IMR-90 (cell line): ENCODE data around the gene KCNJ6. TPM values are rescaled to one million over a fixed set of nuclear protein-coding genes. Genes with fewer than 3 reads are reported as not detected.

Experiments used
- ATAC-seq: fragments of 200-7000 bp; cut with Tn5 transposase; 2 replicates; pipeline ENCODE4 v1.9.1; 2020; ENCODE audit warnings: low read depth, mild to moderate bottlenecking, moderate library complexity
- BruUV-seq: library from RNA; stranded (reverse); fragments of 400-500 nt; replicated peaks from 2 replicates; lab custom pipeline; 2021; lab: Mats Ljungman, UMichigan
- CTCF ChIA-PET: fragments of 300-600 bp; formaldehyde crosslinking; extraction: SDS; loops from one replicate; lab custom pipeline; 2021; ENCODE audit warnings: antibody characterized with exemption; lab: Yijun Ruan, JAX
- POLR2A ChIA-PET: fragments of 300-600 bp; sonication (Branson Sonifier 250); formaldehyde crosslinking; loops from one replicate; lab custom pipeline; 2022; ENCODE audit warnings: antibody characterized with exemption; ENCODE audit not compliant: unreplicated experiment; lab: Charles Lee
- DNase-seq: peaks from one replicate; pipeline ENCODE4 v3.0.0; 2013
- H2AFZ ChIP-seq: replicated peaks from 2 replicates; pipeline ENCODE3; 2013; ENCODE audit warnings: low read length, mild to moderate bottlenecking; ENCODE audit not compliant: poor library complexity
- H2AK5ac ChIP-seq: 2 replicates; pipeline ENCODE4 v1.6.1; 2013; ENCODE audit warnings: low read depth, low read length, inconsistent platforms
- H2AK9ac ChIP-seq: replicated peaks from 2 replicates; pipeline ENCODE3; 2013; ENCODE audit warnings: mild to moderate bottlenecking, low read depth, low read length, moderate library complexity; ENCODE audit not compliant: poor library complexity
- H2BK120ac ChIP-seq: 2 replicates; pipeline ENCODE4 v1.6.1; 2013; ENCODE audit warnings: low read depth, low read length, inconsistent platforms
- H2BK15ac ChIP-seq: 3 replicates; pipeline ENCODE4 v1.6.1; 2013; ENCODE audit warnings: low read depth, low read length, inconsistent platforms
- H2BK20ac ChIP-seq: 2 replicates; pipeline ENCODE4 v1.6.1; 2013; ENCODE audit warnings: low read depth, mild to moderate bottlenecking, inconsistent platforms, low read length, moderate library complexity
- H2BK5ac ChIP-seq: 2 replicates; pipeline ENCODE4 v1.6.1; 2013; ENCODE audit warnings: mild to moderate bottlenecking, low read depth, low read length, inconsistent platforms; ENCODE audit not compliant: poor library complexity, severe bottlenecking
- H3K14ac ChIP-seq: replicated peaks from 2 replicates; pipeline ENCODE4 v1.6.1; 2013; ENCODE audit warnings: low read depth, low read length, inconsistent platforms
- H3K18ac ChIP-seq: 2 replicates; pipeline ENCODE4 v1.6.1; 2013; ENCODE audit warnings: low read depth, low read length, control low read depth
- H3K23ac ChIP-seq: 2 replicates; pipeline ENCODE4 v1.6.1; 2013; ENCODE audit warnings: low read depth, low read length, inconsistent platforms
- H3K27ac ChIP-seq: 2 replicates; pipeline ENCODE4 v1.5.1; 2013; ENCODE audit warnings: mild to moderate bottlenecking, control low read depth, low read length; ENCODE audit not compliant: insufficient read depth
- H3K27me3 ChIP-seq: 2 replicates; pipeline ENCODE4 v1.6.1; 2013; ENCODE audit warnings: low read length; ENCODE audit not compliant: control insufficient read depth, insufficient read depth
- H3K36me3 ChIP-seq: 2 replicates; pipeline ENCODE4 v1.6.1; 2013; ENCODE audit warnings: low read length, mixed read lengths; ENCODE audit not compliant: control insufficient read depth, insufficient read depth
- H3K4ac ChIP-seq: 2 replicates; pipeline ENCODE4 v1.6.1; 2013; ENCODE audit warnings: low read depth, low read length, inconsistent platforms
- H3K4me1 ChIP-seq: 2 replicates; pipeline ENCODE4 v1.6.1; 2013; ENCODE audit warnings: low read length, mixed read lengths; ENCODE audit not compliant: control insufficient read depth, insufficient read depth
- H3K4me2 ChIP-seq: 2 replicates; pipeline ENCODE4 v1.6.1; 2013; ENCODE audit warnings: low read depth, mild to moderate bottlenecking, control low read depth, low read length, moderate library complexity
- H3K4me3 ChIP-seq: 2 replicates; pipeline ENCODE4 v1.5.1; 2013; ENCODE audit warnings: low read depth, mild to moderate bottlenecking, control low read depth, low read length, moderate library complexity; ENCODE audit not compliant: insufficient read depth
- H3K56ac ChIP-seq: 2 replicates; pipeline ENCODE4 v1.6.1; 2013; ENCODE audit warnings: low read length, inconsistent platforms; ENCODE audit not compliant: insufficient read depth; ENCODE audit errors: extremely low read depth
- H3K79me1 ChIP-seq, 2 experiments: 2 replicates each; pipeline ENCODE4 v1.6.1; 2013; ENCODE audit warnings: low read length in 2 of 2, inconsistent platforms in 1 of 2, low read depth in 1 of 2
- H3K9ac ChIP-seq: 2 replicates; pipeline ENCODE4 v1.6.1; 2013; ENCODE audit warnings: low read depth, low read length, control low read depth
- H3K9me1 ChIP-seq: 2 replicates; pipeline ENCODE4 v1.6.1; 2013; ENCODE audit warnings: low read length, inconsistent platforms; ENCODE audit not compliant: insufficient read depth
- H3K9me3 ChIP-seq: 2 replicates; pipeline ENCODE4 v1.6.1; 2013; ENCODE audit warnings: low read length; ENCODE audit not compliant: control insufficient read depth, insufficient read depth
- H4K20me1 ChIP-seq: 2 replicates; pipeline ENCODE4 v1.6.1; 2013; ENCODE audit warnings: low read length, inconsistent platforms; ENCODE audit not compliant: insufficient read depth
- H4K5ac ChIP-seq: 2 replicates; pipeline ENCODE4 v1.6.1; 2013; ENCODE audit warnings: mild to moderate bottlenecking, low read depth, low read length, control low read depth
- H4K8ac ChIP-seq, 2 experiments: 2 replicates each; pipeline ENCODE4 v1.6.1; 2013; ENCODE audit warnings: low read depth in 2 of 2, low read length in 2 of 2, control low read depth in 1 of 2, inconsistent platforms in 1 of 2
- H4K91ac ChIP-seq: 2 replicates; pipeline ENCODE4 v1.6.1; 2013; ENCODE audit warnings: low read depth, low read length, inconsistent platforms; ENCODE audit not compliant: insufficient read depth
- BHLHE40 ChIP-seq: fragments of 150-350 bp; IDR thresholded peaks from 2 replicates; pipeline ENCODE4 v1.6.1; 2016; ENCODE audit warnings: mild to moderate bottlenecking, low read depth, low read length
- CEBPB ChIP-seq: IDR thresholded peaks from 2 replicates; pipeline ENCODE4 v1.6.1; 2012; ENCODE audit warnings: low read depth, low read length, improper control_type of control experiment
- CHD1 ChIP-seq: IDR thresholded peaks from 2 replicates; pipeline ENCODE4 v1.6.1; 2012; ENCODE audit warnings: low read depth, low read length, improper control_type of control experiment
- CTCF ChIP-seq: conservative IDR thresholded peaks from 2 replicates; pipeline ENCODE4 v1.5.1; 2012; ENCODE audit warnings: mild to moderate bottlenecking, low read depth, low read length, improper control_type of control experiment
- ELK1 ChIP-seq: fragments of 150-350 bp; IDR thresholded peaks from 2 replicates; pipeline ENCODE4 v1.6.1; 2016; ENCODE audit warnings: low read depth, mild to moderate bottlenecking, low read length, moderate library complexity, borderline replicate concordance
- FOS ChIP-seq: fragments of 150-350 bp; IDR thresholded peaks from 2 replicates; pipeline ENCODE4 v1.6.1; 2016; ENCODE audit warnings: low read depth, low read length
- MAFK ChIP-seq: IDR thresholded peaks from 2 replicates; pipeline ENCODE4 v1.6.1; 2012; ENCODE audit warnings: low read depth, low read length, improper control_type of control experiment
- MAZ ChIP-seq: IDR thresholded peaks from 2 replicates; pipeline ENCODE4 v1.6.1; 2012; ENCODE audit warnings: low read depth, mild to moderate bottlenecking, low read length, improper control_type of control experiment, moderate library complexity, borderline replicate concordance
- MXI1 ChIP-seq: IDR thresholded peaks from 2 replicates; pipeline ENCODE4 v1.6.1; 2012; ENCODE audit warnings: low read depth, mild to moderate bottlenecking, low read length, moderate library complexity, borderline replicate concordance
- NFE2L2 ChIP-seq: fragments of 150-350 bp; IDR thresholded peaks from 2 replicates; pipeline ENCODE4 v1.6.1; 2016; ENCODE audit warnings: low read depth, mild to moderate bottlenecking, low read length
- POLR2A ChIP-seq: IDR thresholded peaks from 2 replicates; pipeline ENCODE4 v1.6.1; 2012; ENCODE audit warnings: mild to moderate bottlenecking, low read depth, low read length
- RAD21 ChIP-seq: IDR thresholded peaks from 2 replicates; pipeline ENCODE4 v1.6.1; 2012; ENCODE audit warnings: low read length, improper control_type of control experiment
- RCOR1 ChIP-seq: IDR thresholded peaks from 2 replicates; pipeline ENCODE4 v1.6.1; 2012; ENCODE audit warnings: mild to moderate bottlenecking, low read length, improper control_type of control experiment; ENCODE audit not compliant: insufficient replicate concordance
- RFX5 ChIP-seq: IDR thresholded peaks from 2 replicates; pipeline ENCODE4 v1.8.0; 2012; ENCODE audit warnings: low read depth, mild to moderate bottlenecking, low read length, moderate library complexity
- SMC3 ChIP-seq: fragments of 150-350 bp; IDR thresholded peaks from 2 replicates; pipeline ENCODE4 v1.6.1; 2016; ENCODE audit warnings: low read depth, mild to moderate bottlenecking, antibody characterized with exemption, low read length, moderate library complexity
- WGBS, 2 experiments: methylation state at CpG; one replicate each; pipeline versions ENCODE4 v1.1.5 to v1.1.7; 2013; ENCODE audit warnings: missing lambda C conversion rate in 2 of 2; ENCODE audit not compliant: insufficient read length in 1 of 2; ENCODE audit errors: extremely low coverage in 2 of 2; 5-methylcytosine and 5-hydroxymethylcytosine counted together
- dilution Hi-C: fragments of 300-500 bp; cut with HindIII; formaldehyde crosslinking; loops from one replicate; pipeline ENCODE4 v1.14.3; 2018; ENCODE audit warnings: low sequenced_read_pairs; ENCODE audit not compliant: unreplicated experiment
- in situ Hi-C: fragments of 300-500 bp; cut with MboI; formaldehyde crosslinking; loops from 3 replicates; pipeline ENCODE4 v1.14.3; 2019; ENCODE audit warnings: low sequenced_read_pairs, inconsistent platforms, mixed read lengths
- intact Hi-C: fragments of 100-400 bp; cut with micrococcal nuclease; formaldehyde crosslinking; loops from 2 replicates; pipeline ENCODE4 v1.10.0; 2022
- polyA plus RNA-seq, 3 experiments: library from polyadenylated mRNA; depleted of rRNA; stranded (reverse); fragments of >200 nt; gene quantifications; 2 replicates each; pipeline ENCODE4 v1.2.3, GENCODE V29; 2012; ENCODE audit warnings: low replicate concordance in 1 of 3
- total RNA-seq: library from RNA; depleted of rRNA; stranded (reverse); fragments of >200 nt; gene quantifications from 2 replicates; pipeline ENCODE4 v1.2.3, GENCODE V29; 2012
- TF ChIP-seq, protein P1 (sequence below): fragments of 150-350 bp; IDR thresholded peaks from 2 replicates; pipeline ENCODE4 v1.6.1; 2017; ENCODE audit warnings: mild to moderate bottlenecking, antibody characterized with exemption, low read length, low read depth

KCNJ6 gene
- total and polyA plus RNA-seq, 2 of the 4 experiments (the other 2 are of a cell fraction) = under 0.01 to 0.02 TPM

DNA sequence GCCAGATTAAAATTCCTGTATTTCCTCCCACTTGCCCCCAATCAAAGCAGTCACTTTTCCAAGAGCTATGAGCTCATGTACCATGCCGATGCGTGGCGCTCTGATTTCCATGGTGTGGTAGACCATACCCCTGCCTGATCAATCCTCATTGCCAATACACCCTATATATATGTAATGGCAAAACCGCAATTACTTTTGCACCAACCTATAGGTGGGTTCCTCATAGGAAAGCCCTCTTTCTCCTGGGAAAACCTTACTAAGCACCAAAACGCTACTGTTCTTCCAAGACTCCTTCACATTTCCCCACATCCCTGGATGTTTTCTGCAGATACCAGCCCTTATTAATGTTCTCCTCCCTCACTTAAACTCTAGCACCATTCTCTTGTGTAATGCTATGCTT lies 11.0 kb downstream of the KCNJ6 start:
- H2BK120ac ChIP-seq = no peak overlapping the region
- H2AFZ ChIP-seq = no peak overlapping the region
- H2BK20ac ChIP-seq = no peak overlapping the region
- H3K18ac ChIP-seq = no peak overlapping the region
- no peaks in the 10 kb centered on the region for H3K9me1 ChIP-seq
- ChIA-PET CTCF (no interaction called here), POLR2A (no interaction called here)
- no peak overlapping the region for H3K4me2 ChIP-seq
- no peak overlapping the region for H3K9ac ChIP-seq
- no peak overlapping the region for H3K14ac ChIP-seq
- no peak for TF ChIP-seq POLR2A
- TF ChIP-seq RFX5 = no peak
- no peak for TF ChIP-seq MAZ
- no peak for TF ChIP-seq CTCF
- no peak for TF ChIP-seq NFE2L2
- no peak for TF ChIP-seq SMC3
- TF ChIP-seq RAD21 = no peak
- TF ChIP-seq, protein P1, sequence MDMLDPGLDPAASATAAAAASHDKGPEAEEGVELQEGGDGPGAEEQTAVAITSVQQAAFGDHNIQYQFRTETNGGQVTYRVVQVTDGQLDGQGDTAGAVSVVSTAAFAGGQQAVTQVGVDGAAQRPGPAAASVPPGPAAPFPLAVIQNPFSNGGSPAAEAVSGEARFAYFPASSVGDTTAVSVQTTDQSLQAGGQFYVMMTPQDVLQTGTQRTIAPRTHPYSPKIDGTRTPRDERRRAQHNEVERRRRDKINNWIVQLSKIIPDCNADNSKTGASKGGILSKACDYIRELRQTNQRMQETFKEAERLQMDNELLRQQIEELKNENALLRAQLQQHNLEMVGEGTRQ = no peak
- TF ChIP-seq BHLHE40 = no peak
- no peak for TF ChIP-seq MAFK
- no peak for TF ChIP-seq CEBPB
- no peak for TF ChIP-seq CHD1
- TF ChIP-seq RCOR1 = no peak
- TF ChIP-seq FOS = no peak
- no peak for TF ChIP-seq MXI1
- TF ChIP-seq ELK1 = no peak
- H3K27ac ChIP-seq = no peak overlapping the region
- no peak overlapping the region for H2BK5ac ChIP-seq
- H3K56ac ChIP-seq = no peak overlapping the region
- no peak for ATAC-seq
- no peaks in the 10 kb centered on the region for H4K20me1 ChIP-seq
- H2AK9ac ChIP-seq = no peak overlapping the region
- H3K4me3 ChIP-seq = no peak overlapping the region
- BruUV-seq = no TSS peak
- H3K4me1 ChIP-seq = no peaks in the 10 kb centered on the region
- H3K9me3 ChIP-seq = no peaks in the 10 kb centered on the region
- in situ Hi-C loops (no loop called here), dilution Hi-C loops (no loop called here), intact Hi-C loops (no loop called here)
- peaks cover 19% of the 10 kb centered on the region for H3K27me3 ChIP-seq
- H4K8ac ChIP-seq = no peak overlapping the region
- no peaks in the 10 kb centered on the region for H3K79me1 ChIP-seq
- no peak overlapping the region for H2BK15ac ChIP-seq
- DNase-seq = no peak
- no peak overlapping the region for H4K5ac ChIP-seq
- H4K91ac ChIP-seq = no peak overlapping the region
- no CpG with 5 or more reads among the region's 5 CpGs for WGBS, 2 experiments
- no peak overlapping the region for H3K23ac ChIP-seq
- no peaks in the 10 kb centered on the region for H3K36me3 ChIP-seq
- no peak overlapping the region for H3K4ac ChIP-seq
- H2AK5ac ChIP-seq = no peak overlapping the region
